SH-SY5Y (cell line): ENCODE measurements around the gene MATN3.

Experiments used
- GATA2 ChIP-seq: IDR thresholded peaks from 2 replicates; pipeline ENCODE4 v1.6.1; 2011; ENCODE audit warnings: mild to moderate bottlenecking, low read depth, low read length
- GATA3 ChIP-seq: IDR thresholded peaks from 2 replicates; pipeline ENCODE4 v1.6.1; 2011; ENCODE audit warnings: low read depth, mild to moderate bottlenecking, low read length, moderate library complexity

DNA sequence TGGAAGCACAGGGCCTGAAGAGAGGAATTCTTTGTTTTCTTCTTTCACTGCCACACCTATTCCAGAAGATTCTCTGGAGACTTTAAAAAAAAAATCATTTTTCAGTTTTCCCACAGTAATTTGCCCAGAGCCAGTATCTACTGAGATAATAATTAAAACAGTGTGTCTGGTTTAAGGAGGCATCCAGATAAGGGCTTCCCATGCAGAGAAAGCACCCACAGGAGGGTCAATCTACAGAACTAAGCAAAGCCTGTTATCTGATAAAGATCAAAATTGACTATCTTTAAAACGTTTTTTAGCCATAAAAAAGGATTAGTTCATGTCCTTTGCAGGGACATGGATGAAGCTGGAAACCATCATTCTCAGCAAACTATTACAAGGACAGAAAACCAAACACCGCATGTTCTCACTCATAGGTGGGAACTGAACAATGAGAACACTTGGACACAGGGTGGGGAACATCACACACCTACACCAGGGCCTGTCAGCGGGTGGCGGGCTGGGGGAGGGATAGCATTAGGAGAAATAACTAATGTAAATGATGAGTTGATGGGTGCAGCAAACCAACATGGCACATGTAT lies 33.3 kb upstream of the MATN3 start:
- peak; percentile 93 for TF ChIP-seq GATA2
- TF ChIP-seq GATA3 = peak; percentile 97
